ENCODE data around the gene GTF3C4.
"Not testable (repeated sequence)": the region's sequence is repeated elsewhere in the genome, so short reads cannot be mapped to it uniquely, and the experiment has no call there.

GRCh38 chr9:132718381-132718928 lies 48.2 kb downstream of the GTF3C4 start:
- TF ChIP-seq BRF2 (CRISPR knock-in tag; IDR thresholded peaks at IDR 0.05); BCL6 (CRISPR knock-in tag; IDR thresholded peaks at IDR 0.05); CTCF (CRISPR knock-in tag; IDR thresholded peaks at IDR 0.05); ZHX1 (CRISPR knock-in tag; IDR thresholded peaks at IDR 0.05; ENCODE audit: low read depth); TP53 (CRISPR knock-in tag; conservative IDR thresholded peaks at IDR 0.05); DZIP1 (CRISPR knock-in tag; IDR thresholded peaks at IDR 0.05); ZNF777 (CRISPR knock-in tag; IDR thresholded peaks at IDR 0.05); EZH2 (conservative IDR thresholded peaks at IDR 0.05; ENCODE audit: low read depth, low read length); SNAPC4 (CRISPR knock-in tag; IDR thresholded peaks at IDR 0.05); TBP (CRISPR knock-in tag; IDR thresholded peaks at IDR 0.05); ZBTB44 (CRISPR knock-in tag; IDR thresholded peaks at IDR 0.05): not testable (repeated sequence)
